Measurements from ENCODE around the gene AOPEP.

GRCh38 chr9:95071925-95072324 is 345.4 kb downstream of the AOPEP start:
- no peak for TF ChIP-seq POLR2A (IDR thresholded peaks at IDR 0.05)
- TF ChIP-seq, protein P1, sequence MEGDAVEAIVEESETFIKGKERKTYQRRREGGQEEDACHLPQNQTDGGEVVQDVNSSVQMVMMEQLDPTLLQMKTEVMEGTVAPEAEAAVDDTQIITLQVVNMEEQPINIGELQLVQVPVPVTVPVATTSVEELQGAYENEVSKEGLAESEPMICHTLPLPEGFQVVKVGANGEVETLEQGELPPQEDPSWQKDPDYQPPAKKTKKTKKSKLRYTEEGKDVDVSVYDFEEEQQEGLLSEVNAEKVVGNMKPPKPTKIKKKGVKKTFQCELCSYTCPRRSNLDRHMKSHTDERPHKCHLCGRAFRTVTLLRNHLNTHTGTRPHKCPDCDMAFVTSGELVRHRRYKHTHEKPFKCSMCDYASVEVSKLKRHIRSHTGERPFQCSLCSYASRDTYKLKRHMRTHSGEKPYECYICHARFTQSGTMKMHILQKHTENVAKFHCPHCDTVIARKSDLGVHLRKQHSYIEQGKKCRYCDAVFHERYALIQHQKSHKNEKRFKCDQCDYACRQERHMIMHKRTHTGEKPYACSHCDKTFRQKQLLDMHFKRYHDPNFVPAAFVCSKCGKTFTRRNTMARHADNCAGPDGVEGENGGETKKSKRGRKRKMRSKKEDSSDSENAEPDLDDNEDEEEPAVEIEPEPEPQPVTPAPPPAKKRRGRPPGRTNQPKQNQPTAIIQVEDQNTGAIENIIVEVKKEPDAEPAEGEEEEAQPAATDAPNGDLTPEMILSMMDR (IDR thresholded peaks at IDR 0.05): no peak

All from uterus (tissue), 2 donors.